Panc1 (cell line): ENCODE data around the gene GRPEL2. TPM values are rescaled to one million over a fixed set of nuclear protein-coding genes. Genes with fewer than 3 reads are reported as not detected.
"Not testable (repeated sequence)": the region's sequence is repeated elsewhere in the genome, so short reads cannot be mapped to it uniquely, and the experiment has no call there.

Source experiments
- ATAC-seq: fragments of 200-7000 bp; cut with Tn5 transposase; 2 replicates; pipeline ENCODE4 v1.9.1; 2020; ENCODE audit warnings: mild to moderate bottlenecking, moderate library complexity
- BruUV-seq: library from RNA; stranded (reverse); fragments of 400-500 nt; replicated peaks from 2 replicates; lab custom pipeline; 2021; lab: Mats Ljungman, UMichigan
- CTCF ChIA-PET: fragments of 300-600 bp; sonication (Branson Sonifier 250); formaldehyde crosslinking; loops from one replicate; lab custom pipeline; 2022; ENCODE audit warnings: antibody characterized with exemption; lab: Charles Lee
- POLR2A ChIA-PET: fragments of 300-600 bp; sonication (Branson Sonifier 250); formaldehyde crosslinking; loops from one replicate; lab custom pipeline; 2022; ENCODE audit warnings: antibody characterized with exemption; lab: Charles Lee
- DNase-seq: peaks from one replicate; pipeline ENCODE4 v3.0.0-alpha.2; 2010; ENCODE audit warnings: low read depth, low spot score
- H3K27ac ChIP-seq: 2 replicates; pipeline ENCODE4 v1.5.1; 2011; ENCODE audit warnings: mild to moderate bottlenecking, low read length, inconsistent platforms
- H3K27me3 ChIP-seq: fragments of 200-500 bp; sonication (Bioruptor generic); 2 replicates; pipeline ENCODE4 v1.6.0; 2014; ENCODE audit warnings: low read length, inconsistent platforms; ENCODE audit not compliant: control insufficient read depth, insufficient read depth
- H3K36me3 ChIP-seq: fragments of 200-500 bp; sonication (Bioruptor generic); 2 replicates; pipeline ENCODE4 v1.5.1; 2014; ENCODE audit warnings: inconsistent platforms, mild to moderate bottlenecking, low read length, moderate library complexity; ENCODE audit not compliant: control insufficient read depth, insufficient read depth
- H3K4me1 ChIP-seq: 2 replicates; pipeline ENCODE4 v1.5.1; 2011; ENCODE audit warnings: inconsistent platforms, mild to moderate bottlenecking, low read length, moderate library complexity; ENCODE audit not compliant: control insufficient read depth, insufficient read depth
- H3K4me3 ChIP-seq, 2 experiments: 2 replicates each; pipeline ENCODE4 v1.5.1; 2011 to 2012; ENCODE audit warnings: low read depth in 2 of 2, low read length in 2 of 2, mild to moderate bottlenecking in 2 of 2, inconsistent platforms in 1 of 2, moderate library complexity in 1 of 2
- H3K9me3 ChIP-seq: fragments of 200-500 bp; sonication (Bioruptor generic); 2 replicates; pipeline ENCODE4 v1.5.1; 2014; ENCODE audit warnings: low read depth, mild to moderate bottlenecking, inconsistent platforms, low read length, moderate library complexity; ENCODE audit not compliant: control insufficient read depth, insufficient read depth
- CTCF ChIP-seq: fragments of 450-650 bp; IDR thresholded peaks from 2 replicates; pipeline ENCODE4 v1.5.1; 2017; ENCODE audit warnings: mild to moderate bottlenecking
- POLR2AphosphoS5 ChIP-seq: IDR thresholded peaks from 2 replicates; pipeline ENCODE4 v1.6.1; 2012; ENCODE audit warnings: mild to moderate bottlenecking, low read depth, low read length, moderate library complexity
- REST ChIP-seq, 2 experiments: IDR thresholded peaks; 2 replicates each; pipeline ENCODE4 v1.6.1; 2011 to 2012; ENCODE audit warnings: low read depth in 2 of 2, control low read depth in 1 of 2, low read length in 1 of 2, mild to moderate bottlenecking in 1 of 2, moderate library complexity in 1 of 2; ENCODE audit not compliant: insufficient read depth in 1 of 2
- SIN3A ChIP-seq: IDR thresholded peaks from 2 replicates; pipeline ENCODE4 v1.6.1; 2012; ENCODE audit warnings: low read depth, mild to moderate bottlenecking, low read length, moderate library complexity, borderline replicate concordance; ENCODE audit not compliant: insufficient read depth
- TCF7L2 ChIP-seq: IDR thresholded peaks from 2 replicates; pipeline ENCODE4 v1.6.1; 2011; ENCODE audit warnings: mild to moderate bottlenecking, low read depth, low read length, inconsistent platforms
- in situ Hi-C: cut with HindIII; loops from 2 replicates; pipeline ENCODE4 v1.10.0; 2016; ENCODE audit warnings: low sequenced_read_pairs, low pct_unique_long_range_greater_than_20kb
- intact Hi-C: fragments of 100-400 bp; cut with micrococcal nuclease; formaldehyde crosslinking; loops from one replicate; pipeline ENCODE4 v1.10.0; 2022; ENCODE audit not compliant: unreplicated experiment
- total RNA-seq: library from RNA; stranded (reverse); gene quantifications from one replicate; pipeline ENCODE4 v1.2.1, GENCODE V29; 2021; ENCODE audit not compliant: unreplicated experiment

The GRPEL2 gene
- total RNA-seq, 1 experiment from 2014 or later, result 30.1 TPM

- ATAC-seq, result peak; percentile 63; the same call in 1 of the 2 replicates
- Histone ChIP-seq H3K4me1 (no peaks in the 10 kb centered on the region), H3K9me3 (no peaks in the 10 kb centered on the region), H3K27ac (no peak overlapping the region), H3K27me3 (no peaks in the 10 kb centered on the region), H3K36me3 (no peaks in the 10 kb centered on the region), H3K4me3 (no peak overlapping the region)
- BruUV-seq, result no TSS peak
- TF ChIP-seq POLR2AphosphoS5 (no peak), CTCF (no peak), REST (IDR thresholded peaks at IDR 0.05; ENCODE audit: insufficient read depth in 1 of 2, low read depth in 2 of 2, low read length in 1 of 2) (no peak), TCF7L2 (no peak)
- intact Hi-C loops, result no loop called here
- DNase-seq, result no peak
- CTCF ChIA-PET, result interaction anchor here (1.4 kb wide), 1 partner anchor 11 kb away, joined by 13 read pairs; no protein-coding TSS in a partner anchor
- POLR2A ChIA-PET, result no interaction called here
- in situ Hi-C loops, result no loop called here
Measured at GRCh38 chr5:149392718-149393117, 47.4 kb downstream of the GRPEL2 start.

GRCh38 chr5:149394996-149395395 is 49.7 kb downstream of the GRPEL2 start:
- ATAC-seq, CTCF ChIA-PET, H3K27me3 ChIP-seq, H3K36me3 ChIP-seq, H3K4me3 ChIP-seq, H3K27ac ChIP-seq, H3K9me3 ChIP-seq, H3K4me1 ChIP-seq, DNase-seq, POLR2A ChIA-PET, in situ Hi-C loops, intact Hi-C loops, BruUV-seq: not testable (repeated sequence)

GRCh38 chr5:149397530-149397929 is 52.2 kb downstream of the GRPEL2 start:
- ChIA-PET CTCF (no interaction called here), POLR2A (no interaction called here)
- Histone ChIP-seq H3K4me1 (no peaks in the 10 kb centered on the region), H3K36me3 (no peaks in the 10 kb centered on the region), H3K4me3 (no peak overlapping the region), H3K27ac (no peak overlapping the region), H3K27me3 (no peaks in the 10 kb centered on the region), H3K9me3 (no peaks in the 10 kb centered on the region)
- in situ Hi-C loops (no loop called here), intact Hi-C loops (no loop called here)
- TF ChIP-seq TCF7L2 (no peak), CTCF (no peak), POLR2AphosphoS5 (no peak), REST (IDR thresholded peaks at IDR 0.05; ENCODE audit: insufficient read depth in 1 of 2, low read depth in 2 of 2, low read length in 1 of 2) (no peak), SIN3A (no peak)
- DNase-seq (no peak), ATAC-seq (no peak)
- no TSS peak for BruUV-seq
